SK-N-MC (cell line): ENCODE data around the gene PLIN5.

Experiments
- DNase-seq: peaks from one replicate; pipeline ENCODE4 v3.0.0-alpha.2; 2011; ENCODE audit warnings: low read depth, low spot score
- H3K27ac ChIP-seq: fragments of 200-600 bp; sonication (generic); 2 replicates; pipeline ENCODE4 v1.5.1; 2016; ENCODE audit warnings: mixed run types
- H3K36me3 ChIP-seq: fragments of 200-600 bp; sonication (generic); 2 replicates; pipeline ENCODE4 v1.6.1; 2017; ENCODE audit warnings: antibody characterized with exemption, low read length, mixed read lengths; ENCODE audit not compliant: insufficient read depth
- H3K4me3 ChIP-seq: fragments of 200-600 bp; sonication (generic); 2 replicates; pipeline ENCODE4 v1.5.1; 2016
- H3K9ac ChIP-seq: fragments of 200-600 bp; sonication (generic); 2 replicates; pipeline ENCODE4 v1.8.0; 2017; ENCODE audit warnings: mixed run types, mixed read lengths; ENCODE audit not compliant: insufficient read length
- H3K9me3 ChIP-seq: fragments of 200-600 bp; sonication (generic); 2 replicates; pipeline ENCODE4 v1.6.1; 2017; ENCODE audit warnings: low read depth, mild to moderate bottlenecking, antibody characterized with exemption, low read length, moderate library complexity, mixed read lengths
- EZH2 ChIP-seq: fragments of 200-600 bp; sonication (generic); IDR thresholded peaks from one replicate; pipeline ENCODE4 v1.6.1; 2017; ENCODE audit warnings: antibody characterized with exemption
- FOXP2 ChIP-seq: optimal IDR thresholded peaks from 2 replicates; pipeline ENCODE3; 2011; ENCODE audit warnings: mild to moderate bottlenecking, moderate library complexity; ENCODE audit not compliant: insufficient read depth; ENCODE audit errors: extremely low read length, control extremely low read depth
- POLR2AphosphoS5 ChIP-seq: IDR thresholded peaks from 2 replicates; pipeline ENCODE4 v1.6.1; 2012; ENCODE audit warnings: mild to moderate bottlenecking, low read depth, low read length, borderline replicate concordance

The PLIN5 gene, protein sequence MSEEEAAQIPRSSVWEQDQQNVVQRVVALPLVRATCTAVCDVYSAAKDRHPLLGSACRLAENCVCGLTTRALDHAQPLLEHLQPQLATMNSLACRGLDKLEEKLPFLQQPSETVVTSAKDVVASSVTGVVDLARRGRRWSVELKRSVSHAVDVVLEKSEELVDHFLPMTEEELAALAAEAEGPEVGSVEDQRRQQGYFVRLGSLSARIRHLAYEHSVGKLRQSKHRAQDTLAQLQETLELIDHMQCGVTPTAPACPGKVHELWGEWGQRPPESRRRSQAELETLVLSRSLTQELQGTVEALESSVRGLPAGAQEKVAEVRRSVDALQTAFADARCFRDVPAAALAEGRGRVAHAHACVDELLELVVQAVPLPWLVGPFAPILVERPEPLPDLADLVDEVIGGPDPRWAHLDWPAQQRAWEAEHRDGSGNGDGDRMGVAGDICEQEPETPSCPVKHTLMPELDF

GRCh38 chr19:4534836-4535658 is at the start of gene PLIN5:
PLIN5 (minus strand) TSS chr19:4535224; CDS start chr19:4534074, 1,150 bp downstream.
- Histone ChIP-seq H3K9ac (no peak within 1 kb of the TSS), H3K36me3 (no peaks in the 10 kb centered on the region), H3K27ac (no peak within 1 kb of the TSS), H3K9me3 (no peaks in the 10 kb centered on the region), H3K4me3 (peak within 1 kb of the TSS; percentile 65)
- TF ChIP-seq EZH2: no peak
- no peak; the same call in 1 of the 2 replicates for TF ChIP-seq POLR2AphosphoS5
- TF ChIP-seq FOXP2: no peak
- DNase-seq: peak; percentile 56

GRCh38 chr19:4583961-4584669 is 49.1 kb upstream of the PLIN5 start:
- no peak overlapping the region for H3K27ac ChIP-seq
- no peak overlapping the region for H3K9ac ChIP-seq
- peak overlapping the region; percentile 73 for H3K4me3 ChIP-seq

GRCh38 chr19:4582980-4583842 is 48.2 kb upstream of the PLIN5 start:
- TF ChIP-seq FOXP2 (no peak), POLR2AphosphoS5 (no peak), EZH2 (no peak)
- H3K9ac ChIP-seq: no peak overlapping the region

More at GRCh38 chr19:4583961-4584669, 49.1 kb upstream of the PLIN5 start:
- no peak for DNase-seq
- Histone ChIP-seq H3K36me3 (no peaks in the 10 kb centered on the region), H3K9me3 (no peaks in the 10 kb centered on the region)
- TF ChIP-seq EZH2 (no peak), POLR2AphosphoS5 (no peak), FOXP2 (no peak)

GRCh38 chr19:4581666-4582553 is 46.9 kb upstream of the PLIN5 start:
- peak overlapping the region; percentile 21 for H3K4me3 ChIP-seq
- H3K36me3 ChIP-seq: no peaks in the 10 kb centered on the region
- no peak overlapping the region for H3K27ac ChIP-seq
- H3K9ac ChIP-seq: no peak overlapping the region
- TF ChIP-seq FOXP2: no peak
- no peak for TF ChIP-seq EZH2
- no peak for TF ChIP-seq POLR2AphosphoS5
- DNase-seq: no peak
- H3K9me3 ChIP-seq: no peaks in the 10 kb centered on the region

More at GRCh38 chr19:4582980-4583842, 48.2 kb upstream of the PLIN5 start:
- H3K36me3 ChIP-seq: no peaks in the 10 kb centered on the region
- no peak overlapping the region for H3K4me3 ChIP-seq
- no peak for DNase-seq
- H3K27ac ChIP-seq: no peak overlapping the region
- H3K9me3 ChIP-seq: no peaks in the 10 kb centered on the region

DNA sequence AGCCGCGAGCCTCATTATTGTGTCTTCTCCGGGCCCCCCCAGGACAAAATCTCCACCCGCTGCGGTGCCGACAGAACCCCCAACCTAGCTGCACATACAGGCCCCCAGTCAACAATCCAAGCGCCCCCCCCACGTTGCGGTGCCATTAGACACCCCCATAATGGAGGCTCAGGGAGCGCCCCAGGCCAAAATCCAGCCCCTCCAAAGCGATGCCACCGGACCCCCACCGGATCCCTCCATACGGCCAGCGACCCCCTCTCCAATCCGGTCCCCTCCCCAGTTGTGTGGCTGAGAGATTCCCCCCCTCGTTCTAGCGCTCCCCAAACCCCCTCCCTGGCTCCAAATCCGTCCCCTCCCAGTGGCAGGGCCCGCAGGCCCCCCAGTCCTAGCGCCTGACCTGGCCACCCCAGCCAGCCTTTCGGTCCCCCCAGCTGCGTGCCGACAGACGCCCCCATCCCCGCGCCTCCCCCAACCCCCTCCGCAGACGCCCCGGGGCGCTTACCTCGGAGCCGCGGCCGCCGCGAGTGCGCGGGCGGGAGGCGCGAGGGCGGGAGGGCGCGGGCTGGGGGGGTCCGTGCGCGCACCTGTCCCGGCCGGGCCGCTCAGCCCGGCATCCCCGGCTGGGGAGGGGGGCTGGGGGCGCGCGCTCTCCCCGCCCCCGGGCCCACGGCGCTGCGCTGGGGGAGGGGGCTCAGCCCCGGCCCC is 46.1 kb upstream of the PLIN5 start:
- Histone ChIP-seq H3K4me3 (peak overlapping the region; percentile 67), H3K36me3 (no peaks in the 10 kb centered on the region), H3K9me3 (no peaks in the 10 kb centered on the region), H3K9ac (no peak overlapping the region), H3K27ac (no peak overlapping the region)
- TF ChIP-seq EZH2: no peak
- TF ChIP-seq FOXP2: no peak
- TF ChIP-seq POLR2AphosphoS5: no peak
- no peak for DNase-seq

GRCh38 chr19:4580021-4580901 is 45.2 kb upstream of the PLIN5 start:
- Histone ChIP-seq H3K9me3 (no peaks in the 10 kb centered on the region), H3K27ac (no peak overlapping the region), H3K9ac (no peak overlapping the region), H3K36me3 (no peaks in the 10 kb centered on the region), H3K4me3 (no peak overlapping the region; the same call in 1 of the 2 replicates)
- TF ChIP-seq FOXP2 (no peak), EZH2 (no peak)
- DNase-seq: no peak
